ENCODE results near the gene ACKR2. TPM values are rescaled to one million over a fixed set of nuclear protein-coding genes. Genes with fewer than 3 reads are reported as not detected.

ACKR2 gene
- total RNA-seq, 2 donors from 2014 or later: 1.0 to 1.5 TPM

GRCh38 chr3:42908675-42909074 lies 99.4 kb downstream of the ACKR2 start:
- Mint-ChIP-seq H3K9me3 (peaks cover 18 to 31% of the 10 kb centered on the region in 2 donors), H3K27ac (no peak overlapping the region), H3K36me3 (peaks cover 33 to 62% of the 10 kb centered on the region in 2 donors)
- DNase-seq (ENCODE audit: low spot score in 2 of 2) (no peak), ATAC-seq (no peak)

- Mint-ChIP-seq H3K27ac (no peak overlapping the region), H3K9me3 (peaks cover 39 to 44% of the 10 kb centered on the region in 2 donors), H3K36me3 (peaks cover 49 to 70% of the 10 kb centered on the region in 2 donors)
- no peak for DNase-seq (ENCODE audit: low spot score in 2 of 2)
- peak; percentile 43 to 80 for ATAC-seq
Measured at GRCh38 chr3:42911551-42911950, 102.3 kb downstream of the ACKR2 start.

GRCh38 chr3:42914771-42915515 lies 105.7 kb downstream of the ACKR2 start:
- DNase-seq (ENCODE audit: low spot score in 2 of 2) (no peak), ATAC-seq (no peak)
- Mint-ChIP-seq H3K36me3 (peaks cover 50 to 69% of the 10 kb centered on the region in 2 donors), H3K27ac (no peak overlapping the region), H3K9me3 (peaks cover 45 to 46% of the 10 kb centered on the region in 2 donors)

Other genes with a start within 250 kb of the ACKR2 start
- 10 to 100 TPM; 37.6 to 42.3 TPM for gene SEC22C, start 227.5 kb upstream of the ACKR2 start, total RNA-seq
- gene SS18L2, start 218.6 kb upstream of the ACKR2 start, total RNA-seq: 10 to 100 TPM; 47.7 to 58.3 TPM
- 100 to 1,000 TPM in 1 of 2 donors, 10 to 100 TPM in 1; 97.7 to 157 TPM for gene NKTR, start 208.8 kb upstream of the ACKR2 start, total RNA-seq
- 1 to 10 TPM in 1 of 2 donors, under 1 TPM in 1; 0.34 to 1.8 TPM for gene ZBTB47, start 155.7 kb upstream of the ACKR2 start, total RNA-seq
- gene KLHL40, start 123.9 kb upstream of the ACKR2 start, total RNA-seq: not detected
- gene HHATL, start 106.6 kb upstream of the ACKR2 start, total RNA-seq: not detected
- gene CCDC13, start 36.2 kb upstream of the ACKR2 start, total RNA-seq: under 1 TPM; 0.34 to 0.70 TPM
- gene HIGD1A, start 5.0 kb upstream of the ACKR2 start, total RNA-seq: 10 to 100 TPM; 59.5 to 67.6 TPM
- not detected for gene CYP8B1, start 66.4 kb downstream of the ACKR2 start, total RNA-seq
- 1 to 10 TPM in 1 of 2 donors, not detected in 1; 1.7 TPM for gene ZNF662, start 96.7 kb downstream of the ACKR2 start, total RNA-seq
- not detected for gene GASK1A, start 169.9 kb downstream of the ACKR2 start, total RNA-seq

All from activated naive CD4-positive, alpha-beta T cell treated with anti-CD3 and anti-CD28 coated beads, Interleukin-2, amount 50 U/mL, for 72 hours (primary cell).